ENCODE measurements around the gene NOL7. TPM values are rescaled to one million over a fixed set of nuclear protein-coding genes. Genes with fewer than 3 reads are reported as not detected.

NOL7 gene
- total and polyA plus RNA-seq, 2 donors (not counting 3 experiments of a cell fraction or from before 2014, with no cell fraction given): 36.3 to 80.0 TPM

- no peaks in the 10 kb centered on the region for H3K27me3 ChIP-seq (ENCODE audit: control insufficient read depth in 2 of 2, insufficient read depth in 2 of 2, low read length in 2 of 2)
- intact Hi-C loops (cut with micrococcal nuclease) (no loop called here), dilution Hi-C loops (cut with MboI; ENCODE audit: extremely low pct_ligation_motif_present, low sequenced_read_pairs) (no loop called here)
- H3K27ac ChIP-seq (ENCODE audit: insufficient read depth, low read depth, low read length): no peak overlapping the region
- H3K9me1 ChIP-seq (replicated peaks; ENCODE audit: control insufficient read depth, extremely low read depth, insufficient read depth, low read length): no peaks in the 10 kb centered on the region
- no peak overlapping the region for H3K4me3 ChIP-seq (replicated peaks in 1 of 3; ENCODE audit: insufficient read depth in 1 of 3, low read depth in 1 of 3, low read length in 3 of 3)
- TF ChIP-seq FOS (IDR thresholded peaks at IDR 0.05; ENCODE audit: borderline replicate concordance, insufficient read depth, low read length) (no peak), JUN (IDR thresholded peaks at IDR 0.05; ENCODE audit: borderline replicate concordance, insufficient read depth, insufficient read length, low read depth) (no peak), POLR2A (IDR thresholded peaks at IDR 0.05; ENCODE audit: low read depth, low read length) (no peak), POLR2AphosphoS5 (IDR thresholded peaks at IDR 0.05; ENCODE audit: insufficient read depth, low read depth, low read length) (no peak), MYC (IDR thresholded peaks at IDR 0.05; ENCODE audit: low read depth, low read length) (no peak), GATA2 (IDR thresholded peaks at IDR 0.05; ENCODE audit: insufficient read depth, insufficient read length, low read depth, low read length) (no peak), EZH2 (IDR thresholded peaks at IDR 0.05; ENCODE audit: borderline replicate concordance, low read depth, low read length, severe bottlenecking) (no peak)
- TF ChIP-seq, protein P1, sequence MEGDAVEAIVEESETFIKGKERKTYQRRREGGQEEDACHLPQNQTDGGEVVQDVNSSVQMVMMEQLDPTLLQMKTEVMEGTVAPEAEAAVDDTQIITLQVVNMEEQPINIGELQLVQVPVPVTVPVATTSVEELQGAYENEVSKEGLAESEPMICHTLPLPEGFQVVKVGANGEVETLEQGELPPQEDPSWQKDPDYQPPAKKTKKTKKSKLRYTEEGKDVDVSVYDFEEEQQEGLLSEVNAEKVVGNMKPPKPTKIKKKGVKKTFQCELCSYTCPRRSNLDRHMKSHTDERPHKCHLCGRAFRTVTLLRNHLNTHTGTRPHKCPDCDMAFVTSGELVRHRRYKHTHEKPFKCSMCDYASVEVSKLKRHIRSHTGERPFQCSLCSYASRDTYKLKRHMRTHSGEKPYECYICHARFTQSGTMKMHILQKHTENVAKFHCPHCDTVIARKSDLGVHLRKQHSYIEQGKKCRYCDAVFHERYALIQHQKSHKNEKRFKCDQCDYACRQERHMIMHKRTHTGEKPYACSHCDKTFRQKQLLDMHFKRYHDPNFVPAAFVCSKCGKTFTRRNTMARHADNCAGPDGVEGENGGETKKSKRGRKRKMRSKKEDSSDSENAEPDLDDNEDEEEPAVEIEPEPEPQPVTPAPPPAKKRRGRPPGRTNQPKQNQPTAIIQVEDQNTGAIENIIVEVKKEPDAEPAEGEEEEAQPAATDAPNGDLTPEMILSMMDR (IDR thresholded peaks at IDR 0.05; ENCODE audit: extremely low read depth in 1 of 2, insufficient read depth in 1 of 2, low read depth in 1 of 2, low read length in 2 of 2): no peak
- TF ChIP-seq, protein P2, sequence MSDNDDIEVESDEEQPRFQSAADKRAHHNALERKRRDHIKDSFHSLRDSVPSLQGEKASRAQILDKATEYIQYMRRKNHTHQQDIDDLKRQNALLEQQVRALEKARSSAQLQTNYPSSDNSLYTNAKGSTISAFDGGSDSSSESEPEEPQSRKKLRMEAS (IDR thresholded peaks at IDR 0.05; ENCODE audit: insufficient read depth, insufficient read length): no peak
- CTCF ChIA-PET: interaction anchor here (1.1 to 1.3 kb wide), 3 partner anchors 29 to 67 kb away, joined by 3 to 4 read pairs (median 3); partner anchors contain the start of gene SIRT5
- no peak for FAIRE-seq
- POLR2A ChIA-PET: no interaction called here
- no peaks in the 10 kb centered on the region for H4K20me1 ChIP-seq (replicated peaks; ENCODE audit: control insufficient read depth, extremely low read depth, insufficient read depth, low read length)
- no peaks in the 10 kb centered on the region for H3K4me1 ChIP-seq (ENCODE audit: control insufficient read depth, extremely low read depth, insufficient read depth, low read length)
- H2AFZ ChIP-seq (ENCODE audit: low read depth, low read length): no peak overlapping the region
- H3K9me3 ChIP-seq (replicated peaks; ENCODE audit: control insufficient read depth, insufficient read depth, low read length): no peaks in the 10 kb centered on the region
- BruUV-seq (replicated peaks): no TSS peak
- H3K9ac ChIP-seq (replicated peaks; ENCODE audit: extremely low read depth, insufficient read depth, low read length): no peak overlapping the region
- DNase-seq (ENCODE audit: low read depth, low spot score): no peak
- H3K36me3 ChIP-seq (ENCODE audit: control insufficient read depth in 2 of 2, extremely low read depth in 1 of 2, insufficient read depth in 2 of 2, low read length in 2 of 2): peaks cover 0 to 4% of the 10 kb centered on the region in 2 experiments
- H3K79me2 ChIP-seq (ENCODE audit: control insufficient read depth, insufficient read depth, low read length): no peaks in the 10 kb centered on the region
- no peak overlapping the region for H3K4me2 ChIP-seq (ENCODE audit: insufficient read depth, low read length)
Measured at GRCh38 chr6:13604135-13604534, 11.0 kb upstream of the NOL7 start.
